Retina (tissue), 1 donor: ENCODE results near the gene PPOX.

Experiments used
- DNase-seq: peaks from one replicate; pipeline ENCODE4 v3.0.0-alpha.2; 2016

Gene PPOX

GRCh38 chr1:161165742-161166668 is at the start of gene PPOX:
Gene PPOX, plus strand, starts transcription at chr1:161166426. Its CDS starts 422 bp downstream, at chr1:161166848.
- peak; percentile 95 for DNase-seq

- DNase-seq, result peak; percentile 94
Measured at GRCh38 chr1:161117759-161118581, 48.3 kb upstream of the PPOX start, which contains the start of the genes NIT1 and PFDN2. Gene NIT1, plus strand, starts transcription at chr1:161118105. Its CDS starts 72 bp downstream, at chr1:161118177. Gene PFDN2, minus strand, starts transcription at chr1:161118037. Its CDS starts 11 bp downstream, at chr1:161118026.

- peak; percentile 5 for DNase-seq
Measured at GRCh38 chr1:161119092-161119903, 46.9 kb upstream of the PPOX start.

- no peak for DNase-seq
Measured at GRCh38 chr1:161121042-161121650, 45.1 kb upstream of the PPOX start.

GRCh38 chr1:161121834-161122233 is 44.4 kb upstream of the PPOX start:
- DNase-seq, result no peak

- no peak for DNase-seq
Measured at GRCh38 chr1:161122967-161123366, 43.3 kb upstream of the PPOX start.

GRCh38 chr1:161127649-161128048 is 38.6 kb upstream of the PPOX start:
- DNase-seq, result no peak

GRCh38 chr1:161128591-161129420 is 37.4 kb upstream of the PPOX start:
- no peak for DNase-seq

GRCh38 chr1:161130266-161130665 is 36.0 kb upstream of the PPOX start:
- no peak for DNase-seq

GRCh38 chr1:161131523-161132409 is 34.5 kb upstream of the PPOX start:
- peak; percentile 45 for DNase-seq

- DNase-seq, result peak; percentile 93
Measured at GRCh38 chr1:161132410-161133219, 33.6 kb upstream of the PPOX start, which contains the start of gene DEDD. Gene DEDD, minus strand, starts transcription at chr1:161132667. Its CDS starts 8,205 bp downstream, at chr1:161124462.

GRCh38 chr1:161133220-161133740 is 32.9 kb upstream of the PPOX start:
- DNase-seq, result no peak

- no peak for DNase-seq
Measured at GRCh38 chr1:161137881-161138280, 28.3 kb upstream of the PPOX start.

- DNase-seq, result no peak
Measured at GRCh38 chr1:161138431-161138830, 27.8 kb upstream of the PPOX start.

GRCh38 chr1:161139766-161140165 is 26.5 kb upstream of the PPOX start:
- no peak for DNase-seq

GRCh38 chr1:161140755-161141400 is 25.3 kb upstream of the PPOX start:
- DNase-seq, result no peak

GRCh38 chr1:161145832-161146231 is 20.4 kb upstream of the PPOX start:
- DNase-seq, result no peak

GRCh38 chr1:161153176-161153575 is 13.1 kb upstream of the PPOX start:
- no peak for DNase-seq
